Stimulated activated CD4-positive, alpha-beta T cell treated with anti-CD3 and anti-CD28 coated beads, Interleukin-1b, Interleukin-23, amount 100 ng/mL, for 24 hours (primary cell): ENCODE measurements around the gene TGIF2.
"Not testable (repeated sequence)": the region's sequence is repeated elsewhere in the genome, so short reads cannot be mapped to it uniquely, and the experiment has no call there.

ENCODE experiments used
- DNase-seq, 4 experiments: peaks; one replicate each; pipeline ENCODE4 v3.0.0-alpha.2; 2020; ENCODE audit warnings: low read depth in 4 of 4, low spot score in 1 of 4

TGIF2 gene

DNA sequence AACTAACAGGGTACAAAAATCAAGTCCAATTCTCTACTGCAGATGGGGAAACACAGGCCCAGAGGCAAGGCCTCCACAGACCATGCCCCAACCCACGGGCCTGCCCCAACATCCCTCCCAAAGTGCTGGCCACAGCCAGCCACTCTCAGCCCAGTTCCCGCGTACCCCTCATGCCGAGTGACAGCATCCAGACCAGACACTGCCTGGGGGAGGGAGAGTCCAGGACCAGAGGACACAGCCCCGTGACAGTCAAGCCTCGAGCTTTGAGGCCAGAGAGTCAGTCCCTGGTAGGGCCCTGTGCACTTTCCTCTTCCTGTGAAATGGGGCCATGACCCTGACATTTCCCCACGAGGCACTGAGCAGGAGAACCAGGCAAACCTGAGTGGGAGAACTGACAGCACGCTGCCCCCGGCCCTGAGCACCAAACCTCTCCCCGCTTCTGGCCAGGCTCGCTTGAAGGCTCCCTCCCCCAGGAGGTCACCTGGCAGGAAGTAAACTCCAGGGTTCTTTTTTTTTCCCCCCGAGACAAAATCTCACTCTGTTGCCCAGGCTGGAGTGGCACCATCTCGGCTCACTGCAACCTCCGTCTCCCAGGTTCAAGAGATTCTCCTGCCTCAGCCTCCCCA lies 27.2 kb upstream of the TGIF2 start:
- no peak for DNase-seq

DNA sequence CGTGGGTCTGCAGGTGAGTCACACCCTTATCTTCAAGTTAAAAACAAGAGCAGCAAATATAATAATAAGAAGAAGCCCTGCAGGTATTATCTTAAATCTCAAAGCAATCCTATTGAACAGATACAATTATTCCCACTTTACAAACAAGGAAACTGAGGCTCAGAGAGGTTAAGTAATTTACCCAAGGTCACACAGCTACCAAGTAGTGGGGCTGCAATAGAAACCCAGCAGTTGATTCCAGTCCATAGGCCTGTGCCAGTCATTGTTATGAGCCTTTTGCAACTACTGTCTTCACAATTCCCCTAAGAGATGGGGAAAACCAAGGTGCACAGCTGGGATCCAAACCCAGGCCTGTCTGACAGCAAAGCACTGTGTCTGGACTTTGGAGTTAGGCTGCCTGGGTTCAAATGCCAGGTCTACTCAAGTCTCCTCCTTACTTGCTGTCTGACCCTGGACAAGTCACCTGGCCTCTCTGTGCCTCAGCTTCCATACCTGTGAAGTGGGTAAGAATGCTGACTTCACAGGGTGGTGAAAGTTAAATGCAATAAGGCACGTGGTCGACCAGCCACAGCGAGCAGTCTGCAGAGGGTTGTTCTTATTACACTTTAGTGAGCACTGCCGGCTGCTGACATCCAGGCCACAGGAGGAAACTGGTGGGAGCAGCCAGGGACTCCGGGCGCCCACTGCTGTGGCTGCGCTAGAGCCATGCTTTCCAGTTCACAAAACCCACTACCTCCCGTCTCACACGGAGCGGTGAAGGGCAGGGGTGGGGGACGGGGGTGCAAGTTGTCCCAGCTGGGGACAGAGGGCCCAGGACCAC lies 26.0 kb upstream of the TGIF2 start:
- no peak for DNase-seq

DNA sequence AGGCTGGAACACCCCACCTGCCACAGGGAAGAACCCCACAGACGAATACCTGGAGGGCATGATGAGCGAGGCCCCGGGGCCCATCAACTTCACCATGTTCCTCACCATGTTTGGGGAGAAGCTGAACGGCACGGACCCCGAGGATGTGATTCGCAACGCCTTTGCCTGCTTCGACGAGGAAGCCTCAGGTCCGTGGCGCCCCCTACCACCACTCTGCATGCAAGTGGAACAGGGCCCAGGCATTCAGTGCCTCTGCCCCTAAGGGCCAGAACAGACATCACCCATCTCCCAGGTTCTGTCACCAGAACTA lies 25.4 kb upstream of the TGIF2 start:
- DNase-seq: no peak

DNA sequence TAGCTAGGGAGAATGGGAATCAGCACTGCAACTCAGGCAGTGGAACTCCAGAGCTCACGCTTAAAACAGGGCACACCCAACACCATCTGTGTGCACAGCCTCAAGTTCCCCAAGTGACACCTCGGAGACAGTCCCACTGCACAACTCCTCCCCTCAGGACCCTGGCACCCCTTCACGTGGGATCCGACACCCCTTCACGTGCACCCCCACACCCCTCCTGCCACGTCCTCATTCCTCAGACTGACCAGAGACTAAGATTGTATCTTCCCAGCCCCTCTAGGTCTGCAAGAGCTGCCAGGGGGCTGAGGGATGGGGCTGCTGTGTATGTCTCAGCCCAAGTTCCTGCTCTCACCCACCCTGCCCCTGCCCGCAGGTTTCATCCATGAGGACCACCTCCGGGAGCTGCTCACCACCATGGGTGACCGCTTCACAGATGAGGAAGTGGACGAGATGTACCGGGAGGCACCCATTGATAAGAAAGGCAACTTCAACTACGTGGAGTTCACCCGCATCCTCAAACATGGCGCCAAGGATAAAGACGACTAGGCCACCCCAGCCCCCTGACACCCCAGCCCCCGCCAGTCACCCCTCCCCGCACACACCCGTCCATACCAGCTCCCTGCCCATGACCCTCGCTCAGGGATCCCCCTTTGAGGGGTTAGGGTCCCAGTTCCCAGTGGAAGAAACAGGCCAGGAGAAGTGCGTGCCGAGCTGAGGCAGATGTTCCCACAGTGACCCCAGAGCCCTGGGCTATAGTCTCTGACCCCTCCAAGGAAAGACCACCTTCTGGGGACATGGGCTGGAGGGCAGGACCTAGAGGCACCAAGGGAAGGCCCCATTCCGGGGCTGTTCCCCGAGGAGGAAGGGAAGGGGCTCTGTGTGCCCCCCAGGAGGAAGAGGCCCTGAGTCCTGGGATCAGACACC lies 24.4 kb upstream of the TGIF2 start:
- no peak for DNase-seq

DNA sequence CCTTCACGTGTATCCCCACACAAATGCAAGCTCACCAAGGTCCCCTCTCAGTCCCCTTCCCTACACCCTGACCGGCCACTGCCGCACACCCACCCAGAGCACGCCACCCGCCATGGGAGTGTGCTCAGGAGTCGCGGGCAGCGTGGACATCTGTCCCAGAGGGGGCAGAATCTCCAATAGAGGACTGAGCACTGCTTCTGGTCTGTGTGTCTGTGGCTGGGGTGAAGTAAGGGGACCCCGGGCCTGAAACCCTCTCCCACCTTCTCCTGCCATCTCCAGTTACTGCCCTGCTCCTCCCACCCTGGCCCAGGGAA lies 23.8 kb upstream of the TGIF2 start:
- DNase-seq: no peak

DNA sequence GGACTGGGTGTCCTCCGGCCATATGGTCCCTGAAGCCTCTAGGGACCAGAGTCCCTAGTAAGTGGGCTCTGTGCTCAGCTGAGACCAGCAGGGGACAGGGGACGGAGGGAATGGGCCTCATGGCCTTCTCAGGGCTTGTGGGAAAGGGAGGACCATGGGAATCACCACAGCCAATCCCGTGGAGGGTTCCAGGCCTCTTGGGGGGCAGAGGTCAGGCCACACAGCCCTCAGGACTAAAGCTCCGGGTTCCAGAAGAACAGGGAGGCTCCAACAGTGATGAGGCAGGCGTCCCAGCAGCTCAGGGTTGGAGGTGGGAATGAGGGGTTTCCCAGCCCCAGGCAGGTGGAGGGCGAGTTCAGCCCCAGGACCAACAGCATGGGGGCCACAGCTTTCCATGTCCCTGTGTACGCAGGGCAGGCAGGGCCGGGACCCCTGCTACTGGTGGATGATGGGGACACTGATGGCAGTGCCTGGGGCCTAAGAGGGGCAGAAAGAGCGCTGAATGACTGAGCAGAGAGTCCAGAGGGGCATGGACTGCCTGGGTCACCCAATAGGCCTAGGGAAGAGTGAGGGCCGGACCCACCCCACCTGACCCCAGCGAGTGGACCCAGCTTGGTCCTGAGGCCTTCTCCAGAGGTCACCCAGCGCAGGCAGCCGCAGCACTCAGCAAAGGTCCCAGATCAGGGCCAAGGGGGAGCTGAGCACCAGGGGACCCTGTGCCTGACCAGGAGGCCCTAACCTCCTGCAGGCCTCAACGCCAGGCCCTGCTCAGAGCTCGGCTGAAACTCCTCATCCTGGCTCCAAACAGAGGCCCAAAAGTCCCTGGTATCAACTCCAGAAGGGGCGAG lies 23.2 kb upstream of the TGIF2 start:
- DNase-seq: no peak

DNA sequence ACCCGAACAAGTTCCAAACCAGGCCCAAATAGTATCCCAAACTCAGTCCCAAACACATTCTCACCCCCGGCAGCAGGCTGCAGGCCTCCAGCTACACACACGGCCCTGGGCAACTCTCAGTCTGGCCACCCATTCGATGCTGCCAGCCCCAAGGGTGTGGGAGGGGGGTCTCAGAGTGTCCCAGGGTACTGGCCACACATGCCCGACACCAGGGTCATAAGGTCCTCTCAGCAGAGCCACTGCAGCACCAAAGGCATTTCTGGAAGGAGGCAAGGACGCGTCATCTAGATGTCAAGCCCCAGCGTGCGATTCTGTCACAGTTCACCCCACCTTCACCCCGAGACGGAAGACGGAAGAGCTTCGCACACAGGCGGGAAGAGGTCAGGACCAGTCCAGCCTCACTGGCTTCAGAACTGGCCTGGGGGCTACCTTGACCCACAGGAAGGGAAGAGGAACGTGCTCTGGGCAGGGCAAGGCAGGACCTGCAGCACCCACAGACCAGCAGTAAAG lies 22.6 kb upstream of the TGIF2 start:
- no peak for DNase-seq

DNA sequence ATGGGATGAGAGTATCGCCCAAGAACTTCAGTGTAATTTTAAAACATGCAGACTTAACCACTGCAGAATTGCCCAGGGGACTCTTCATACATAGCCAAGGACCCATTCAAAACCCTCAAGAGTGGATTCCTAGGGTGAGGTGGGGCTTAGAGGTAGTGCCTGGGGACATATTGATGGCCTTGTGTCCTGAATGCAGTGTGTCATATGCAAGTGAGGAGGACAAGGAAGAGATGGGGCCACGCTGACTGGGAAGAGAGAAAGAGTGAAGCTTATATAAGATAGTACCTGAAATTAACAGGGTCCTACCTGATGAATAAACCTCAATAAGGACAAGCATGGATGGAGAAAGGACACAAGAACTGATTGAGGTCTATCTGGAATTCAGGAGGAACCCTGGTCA lies 18.1 kb upstream of the TGIF2 start:
- no peak for DNase-seq

DNA sequence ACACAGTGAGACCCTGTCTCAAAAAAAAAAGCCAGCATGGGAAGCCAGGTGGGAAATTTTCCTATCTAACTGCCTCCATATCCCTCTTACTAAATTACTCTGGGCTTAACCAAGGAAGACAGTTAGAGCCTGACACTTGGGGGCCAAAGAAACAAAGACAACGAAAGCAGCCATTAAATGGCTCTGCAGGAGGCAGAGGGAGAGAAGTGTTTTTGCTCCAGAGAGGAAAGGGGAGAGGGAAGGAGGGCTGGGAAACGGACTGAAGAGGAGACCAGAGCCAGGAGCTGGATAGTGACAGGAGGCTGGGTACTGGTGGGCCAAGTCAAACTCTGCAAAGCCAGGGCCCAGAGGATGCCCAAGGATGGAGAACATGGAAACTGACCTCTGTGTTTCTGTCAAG lies 10.7 kb upstream of the TGIF2 start:
- DNase-seq: no peak

DNA sequence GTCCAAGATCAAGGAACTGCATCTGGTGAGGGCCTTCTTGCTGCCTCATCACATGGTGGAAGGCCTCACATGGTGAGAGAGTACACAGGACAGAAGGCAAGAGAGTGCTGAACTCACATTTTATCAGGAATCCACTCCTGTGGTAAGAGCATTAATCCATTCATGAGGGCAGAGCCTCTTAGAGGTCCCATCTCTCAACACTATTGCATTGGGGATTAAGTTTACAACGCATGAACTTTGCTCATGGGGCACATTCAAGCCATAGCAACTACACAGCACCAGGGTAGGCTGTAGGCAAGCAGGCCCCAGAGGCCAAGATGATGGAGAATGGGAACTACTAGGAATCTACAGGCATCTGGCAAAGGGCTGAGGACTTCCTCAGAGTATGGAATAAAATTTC lies 10.0 kb upstream of the TGIF2 start:
- DNase-seq: no peak

DNA sequence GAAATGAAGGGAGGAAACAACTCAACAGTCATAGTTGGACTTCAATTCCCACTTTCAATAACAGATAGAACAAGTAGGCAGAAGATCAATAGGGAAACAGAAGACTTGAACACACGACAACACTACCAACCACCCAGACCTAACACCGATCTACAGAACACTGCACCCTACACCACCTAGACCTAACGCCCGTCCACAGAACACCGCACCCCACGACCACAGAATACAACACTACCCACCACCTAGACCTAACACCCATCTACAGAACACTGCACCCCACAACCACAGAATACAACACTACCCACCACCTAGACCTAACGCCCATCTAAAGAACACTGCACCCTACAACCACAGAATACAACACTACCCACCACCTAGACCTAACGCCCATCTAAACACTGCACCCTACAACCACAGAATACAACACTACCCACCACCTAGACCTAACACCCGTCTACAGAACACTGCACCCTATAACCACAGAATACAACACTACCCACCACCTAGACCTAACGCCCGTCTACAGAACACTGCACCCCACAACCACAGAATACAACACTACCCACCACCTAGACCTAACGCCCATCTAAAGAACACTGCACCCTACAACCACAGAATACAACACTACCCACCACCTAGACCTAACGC lies 9.2 kb upstream of the TGIF2 start:
- DNase-seq: not testable (repeated sequence)

DNA sequence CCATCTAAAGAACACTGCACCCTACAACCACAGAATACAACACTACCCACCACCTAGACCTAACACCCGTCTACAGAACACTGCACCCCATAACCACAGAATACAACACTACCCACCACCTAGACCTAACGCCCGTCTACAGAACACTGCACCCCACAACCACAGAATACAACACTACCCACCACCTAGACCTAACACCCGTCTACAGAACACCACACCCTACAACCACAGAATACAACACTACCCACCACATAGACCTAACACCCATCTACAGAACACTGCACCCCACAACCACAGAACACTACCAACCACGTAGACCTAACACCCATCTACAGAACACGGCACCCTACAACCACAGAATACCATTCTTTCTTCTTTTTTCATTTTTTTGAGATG lies 8.7 kb upstream of the TGIF2 start:
- DNase-seq: not testable (repeated sequence)

DNA sequence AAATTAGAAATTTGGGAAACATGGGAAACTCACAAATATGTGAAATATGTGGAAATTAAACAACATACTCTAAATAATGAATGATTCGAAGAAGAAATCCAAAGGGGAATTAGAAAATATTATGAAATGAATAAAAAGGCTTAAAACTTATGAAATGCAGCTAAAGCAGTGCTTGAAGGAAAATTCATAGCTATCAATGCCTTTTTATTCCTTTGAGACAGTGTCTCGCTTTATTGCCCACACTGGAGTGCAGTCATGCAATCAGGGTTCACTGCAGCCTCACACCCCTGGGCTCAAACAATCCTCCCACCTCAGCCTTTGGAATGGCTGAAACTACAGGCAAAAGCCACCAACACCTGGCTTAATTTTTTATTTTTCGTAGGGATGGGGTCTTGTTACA lies 7.9 kb upstream of the TGIF2 start:
- no peak for DNase-seq

DNA sequence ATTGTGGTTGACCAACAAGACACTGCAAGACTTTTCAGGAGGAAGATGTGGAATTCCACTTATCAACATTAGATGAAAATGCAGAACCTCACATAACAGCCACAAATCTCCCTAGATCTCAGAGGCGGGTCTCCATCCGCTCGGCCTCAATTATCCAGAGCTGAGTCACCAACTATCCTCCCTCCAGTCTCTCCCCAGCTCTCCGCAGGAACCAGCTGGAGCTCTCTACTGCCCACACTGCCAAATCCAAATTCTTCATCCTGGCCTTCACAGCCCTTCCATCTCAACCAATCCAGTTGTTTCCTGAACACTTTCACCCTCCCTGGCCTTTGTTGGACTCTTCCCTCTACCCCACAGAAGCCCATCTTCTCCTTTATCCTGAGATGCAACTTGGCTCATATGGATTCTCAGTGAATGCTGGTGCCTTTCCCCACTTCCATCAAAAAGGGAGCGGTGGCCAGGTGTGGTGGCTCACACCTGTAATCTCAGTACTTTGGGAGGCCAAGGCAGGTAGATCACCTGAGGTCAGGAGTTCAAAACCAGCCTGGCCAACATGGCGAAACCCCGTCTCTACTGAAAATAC lies 3.5 kb upstream of the TGIF2 start:
- DNase-seq: no peak

DNA sequence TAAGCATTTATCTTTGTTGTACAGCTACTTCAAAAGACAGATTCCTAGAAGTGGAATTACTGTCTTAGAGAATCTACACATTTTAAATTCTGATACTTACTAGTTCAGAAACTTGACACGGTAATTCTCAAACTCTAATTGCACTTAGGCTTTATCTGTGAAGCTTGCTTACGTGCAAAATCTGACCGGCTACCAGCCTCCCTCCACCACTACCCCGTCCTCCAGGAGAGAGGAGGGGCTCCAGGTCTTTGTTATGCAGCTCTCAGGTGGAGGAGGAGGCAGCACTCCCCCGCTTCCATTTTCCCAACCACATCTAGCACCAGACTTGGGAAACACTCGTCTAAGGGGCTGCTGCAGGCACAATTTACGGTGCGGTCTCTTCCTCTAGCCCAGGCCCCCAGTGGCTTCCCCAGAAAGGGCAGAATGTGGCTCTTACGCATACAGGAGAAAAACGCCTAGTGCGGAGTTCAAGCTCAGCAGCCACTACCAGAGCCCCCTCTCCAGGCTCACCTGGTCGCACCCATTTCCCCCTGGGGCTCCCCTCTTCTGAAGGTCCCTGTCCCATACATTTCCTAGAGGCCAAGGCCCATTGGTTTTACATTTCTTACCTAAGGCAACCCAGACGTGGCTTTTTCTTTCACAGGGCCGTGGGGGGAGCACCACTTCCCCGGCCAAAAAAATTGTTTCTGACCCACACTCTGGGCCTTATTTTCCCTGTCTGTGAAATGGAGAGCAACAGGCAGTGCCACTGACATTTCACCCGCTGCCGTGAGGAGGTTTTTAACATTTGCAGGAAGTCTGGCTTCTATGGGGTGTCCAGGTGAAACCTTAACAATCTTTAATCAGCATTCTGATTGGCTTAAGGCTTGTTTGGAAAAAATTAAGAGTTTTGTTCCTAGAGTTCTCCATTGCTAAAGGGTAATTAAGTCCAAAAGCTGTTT lies 1.6 kb upstream of the TGIF2 start:
- DNase-seq: no peak

DNA sequence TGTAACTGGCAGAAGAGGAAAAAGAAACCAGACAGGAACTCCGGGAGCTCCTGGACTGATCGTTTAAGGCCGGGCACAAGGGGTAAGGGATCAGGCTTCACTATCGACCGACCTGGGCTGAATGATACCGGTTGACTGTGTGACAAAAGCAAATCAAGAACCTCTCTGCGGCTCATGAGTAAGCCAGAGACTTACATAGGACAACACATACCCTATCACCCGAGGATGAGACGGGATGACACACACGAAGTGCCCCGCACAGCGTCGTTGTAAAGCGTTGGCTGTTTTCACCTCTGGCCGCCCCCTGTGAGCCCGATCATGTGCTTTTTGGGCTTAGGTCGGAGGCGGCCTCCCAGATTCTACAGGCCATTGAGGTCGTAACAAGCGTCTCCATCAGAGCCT lies 695 bp upstream of the TGIF2 start:
- peak; percentile 36 to 64 (median 52) for DNase-seq

DNA sequence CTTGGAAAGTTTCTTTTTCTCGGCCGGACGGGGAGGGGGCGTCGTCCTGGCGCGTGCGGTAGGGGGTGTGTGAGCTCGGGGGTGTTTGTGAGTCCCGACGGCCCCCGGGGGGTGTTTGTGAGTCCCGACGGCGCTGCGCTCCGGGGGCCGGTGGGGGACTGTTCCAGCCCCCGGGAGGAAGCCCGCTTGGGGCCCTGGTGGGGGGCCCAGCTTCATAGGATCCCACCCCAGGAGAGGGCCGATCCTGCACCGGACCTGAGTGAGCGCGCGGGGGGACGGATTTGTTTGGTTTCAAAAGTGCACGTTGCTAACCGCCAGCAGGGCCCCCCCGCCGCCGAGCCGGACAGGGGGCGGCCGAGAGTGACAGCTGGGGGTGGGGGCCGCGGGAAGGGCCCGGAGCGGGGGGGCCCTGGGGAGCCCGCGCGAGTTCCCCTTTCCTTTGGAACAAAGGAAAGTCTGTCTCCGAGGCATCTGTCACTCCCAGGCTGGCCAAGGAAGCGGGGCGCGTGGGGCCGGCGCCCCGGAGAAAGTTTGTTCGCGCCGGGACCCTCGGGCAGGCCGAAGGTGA lies 485 bp downstream of the TGIF2 start:
- peak in 1 of 4 experiments; percentile 17 for DNase-seq

DNA sequence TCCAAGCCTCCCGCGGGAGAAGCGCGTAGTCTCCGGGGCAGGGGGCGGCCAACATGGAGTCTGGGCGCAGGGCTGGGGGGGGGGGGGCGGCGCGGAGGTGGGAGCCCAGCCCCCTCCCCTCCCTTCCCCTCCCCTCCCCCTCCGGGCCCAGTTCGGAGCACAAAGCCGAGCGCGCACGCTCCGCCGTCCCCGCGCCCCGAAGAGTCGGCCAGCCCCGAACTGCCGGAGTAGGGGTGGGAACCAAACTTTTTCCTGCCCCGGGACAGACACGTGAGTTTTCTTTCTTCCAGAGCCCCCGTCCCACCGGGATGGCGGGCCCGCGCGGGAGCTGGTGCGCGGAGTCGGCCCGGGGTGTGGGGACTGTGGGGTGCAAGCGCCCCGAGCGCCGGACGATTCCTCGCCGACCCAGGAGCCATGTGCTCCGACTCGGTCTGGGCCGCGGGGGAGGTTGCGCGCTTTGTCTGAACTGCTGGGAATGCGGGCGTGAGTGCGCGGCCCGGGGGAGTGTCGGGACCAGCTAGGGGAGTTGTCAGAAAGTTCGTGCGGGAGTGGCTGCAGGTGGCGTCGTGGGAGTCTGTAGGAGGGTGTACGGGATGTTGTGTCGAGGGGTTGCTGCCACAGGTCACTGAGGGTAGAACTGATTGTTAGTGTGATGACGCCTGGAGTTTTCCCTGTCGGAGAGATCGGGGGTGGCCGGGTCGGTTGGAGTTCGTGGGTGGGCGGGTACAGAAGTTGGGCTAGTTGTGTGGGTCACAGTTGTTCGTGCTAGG lies 1.2 kb downstream of the TGIF2 start:
- DNase-seq: peak in 2 of 4 experiments; percentile 39 to 46
